H1 (cell line): Measurements from ENCODE around the gene TCN2. TPM values are rescaled to one million over a fixed set of nuclear protein-coding genes. Genes with fewer than 3 reads are reported as not detected.
A peak's percentile ranks its signal among the peaks of the same experiment; 100 is the strongest.

ENCODE experiments used
- BRCA1 ChIP-seq: IDR thresholded peaks from 2 replicates; pipeline ENCODE4 v1.6.1; 2012; ENCODE audit warnings: low read depth, low read length, improper control_type of control experiment
- CBX5 ChIP-seq: fragments of 300-800, 300-1000 bp; sonication (generic); IDR thresholded peaks from 2 replicates; pipeline ENCODE4 v1.7.1; 2016; ENCODE audit warnings: antibody characterized with exemption, low read length, low read depth
- CEBPB ChIP-seq: IDR thresholded peaks from 2 replicates; pipeline ENCODE4 v1.6.1; 2012; ENCODE audit warnings: low read depth, low read length
- GABPA ChIP-seq: IDR thresholded peaks from 2 replicates; pipeline ENCODE4 v1.6.1; 2011; ENCODE audit warnings: mild to moderate bottlenecking, low read length, moderate library complexity, borderline replicate concordance; ENCODE audit not compliant: insufficient read depth
- JUN ChIP-seq: IDR thresholded peaks from 2 replicates; pipeline ENCODE4 v1.6.1; 2011; ENCODE audit warnings: low read depth, mild to moderate bottlenecking, improper control_type of control experiment, low read length
- MAFK ChIP-seq: IDR thresholded peaks from 2 replicates; pipeline ENCODE4 v1.6.1; 2012; ENCODE audit warnings: low read depth, mild to moderate bottlenecking, improper control_type of control experiment, low read length
- NRF1 ChIP-seq: IDR thresholded peaks from 2 replicates; pipeline ENCODE4 v1.6.1; 2011; ENCODE audit warnings: mild to moderate bottlenecking, low read depth, low read length, improper control_type of control experiment
- POLR2AphosphoS5 ChIP-seq: IDR thresholded peaks from 2 replicates; pipeline ENCODE4 v1.6.1; 2011; ENCODE audit warnings: low read depth, low read length
- RBBP5 ChIP-seq: IDR thresholded peaks from 2 replicates; pipeline ENCODE4 v1.7.1; 2012; ENCODE audit warnings: low read depth, mild to moderate bottlenecking, inconsistent platforms, low read length, moderate library complexity, borderline replicate concordance
- RFX5 ChIP-seq: IDR thresholded peaks from 2 replicates; pipeline ENCODE4 v1.6.1; 2011; ENCODE audit warnings: low read depth, low read length, improper control_type of control experiment, borderline replicate concordance
- SAP30 ChIP-seq: fragments of 300-600 bp; sonication (generic); IDR thresholded peaks from 2 replicates; pipeline ENCODE4 v1.7.1; 2012; ENCODE audit warnings: low read length, moderate library complexity, mild to moderate bottlenecking, inconsistent platforms; ENCODE audit not compliant: insufficient read depth, insufficient replicate concordance
- SIRT6 ChIP-seq: IDR thresholded peaks from one replicate; pipeline ENCODE4 v1.7.1; 2012; ENCODE audit warnings: low read length, inconsistent platforms
- SP1 ChIP-seq: IDR thresholded peaks from 2 replicates; pipeline ENCODE4 v1.6.1; 2011; ENCODE audit warnings: low read depth, low read length
- SP2 ChIP-seq: IDR thresholded peaks from 2 replicates; pipeline ENCODE4 v1.6.1; 2012; ENCODE audit warnings: mild to moderate bottlenecking, low read length, inconsistent platforms
- TBP ChIP-seq: IDR thresholded peaks from 2 replicates; pipeline ENCODE4 v1.6.1; 2011; ENCODE audit warnings: low read depth, low read length, improper control_type of control experiment
- TCF12 ChIP-seq: IDR thresholded peaks from 2 replicates; pipeline ENCODE4 v1.6.1; 2011; ENCODE audit warnings: low read depth, mild to moderate bottlenecking, low read length
- ZNF274 ChIP-seq: IDR thresholded peaks from 2 replicates; pipeline ENCODE4 v1.7.0; 2012; ENCODE audit warnings: low read length, borderline replicate concordance; ENCODE audit errors: extremely low read depth
- polyA plus RNA-seq, 7 experiments: library from polyadenylated mRNA; depleted of rRNA in 3 of 7; stranded (reverse) in 5 of 7; unstranded in 2 of 7; fragments of >200 nt in 5 of 7; fragments of 200-250 nt in 2 of 7; gene quantifications; 1 replicate in 5 of 7; 2 replicates in 1 of 7; 4 replicates in 1 of 7; pipeline versions ENCODE4 v1.2.1 to v1.2.3, GENCODE V29; 2011 to 2013; ENCODE audit warnings: missing spikeins in 2 of 7, mixed read lengths in 2 of 7
- total RNA-seq: library from RNA; stranded (reverse); fragmentation: NEBNext Ultra II Directional; extraction: Animal tissue kit (Norgen Biotek cat#: 25700); gene quantifications from 2 replicates; pipeline ENCODE4 v1.2.1, GENCODE V29; 2021
- TF ChIP-seq, protein P1 (sequence below): IDR thresholded peaks from 2 replicates; pipeline ENCODE4 v1.6.1; 2011; ENCODE audit warnings: low read depth, mild to moderate bottlenecking, low read length; ENCODE audit not compliant: insufficient read depth
- TF ChIP-seq, protein P2 (sequence below): IDR thresholded peaks from 2 replicates; pipeline ENCODE4 v1.6.1; 2012; ENCODE audit warnings: low read length, inconsistent platforms
- TF ChIP-seq, protein P3 (sequence below), 3 experiments: IDR thresholded peaks; 1 replicate in 2 of 3; 2 replicates in 1 of 3; pipeline versions ENCODE4 v1.5.1 to v1.6.1; 2011; ENCODE audit warnings: low read length in 3 of 3, mild to moderate bottlenecking in 3 of 3, inconsistent platforms in 2 of 3, low read depth in 1 of 3, moderate library complexity in 1 of 3; ENCODE audit not compliant: insufficient read depth in 1 of 3; ENCODE audit errors: control extremely low read depth in 1 of 3

TCN2 gene
- total and polyA plus RNA-seq, 2 of the 8 experiments (the other 6 are each of a cell fraction or from before 2014, with no cell fraction given): 30.0 to 87.8 TPM

DNA sequence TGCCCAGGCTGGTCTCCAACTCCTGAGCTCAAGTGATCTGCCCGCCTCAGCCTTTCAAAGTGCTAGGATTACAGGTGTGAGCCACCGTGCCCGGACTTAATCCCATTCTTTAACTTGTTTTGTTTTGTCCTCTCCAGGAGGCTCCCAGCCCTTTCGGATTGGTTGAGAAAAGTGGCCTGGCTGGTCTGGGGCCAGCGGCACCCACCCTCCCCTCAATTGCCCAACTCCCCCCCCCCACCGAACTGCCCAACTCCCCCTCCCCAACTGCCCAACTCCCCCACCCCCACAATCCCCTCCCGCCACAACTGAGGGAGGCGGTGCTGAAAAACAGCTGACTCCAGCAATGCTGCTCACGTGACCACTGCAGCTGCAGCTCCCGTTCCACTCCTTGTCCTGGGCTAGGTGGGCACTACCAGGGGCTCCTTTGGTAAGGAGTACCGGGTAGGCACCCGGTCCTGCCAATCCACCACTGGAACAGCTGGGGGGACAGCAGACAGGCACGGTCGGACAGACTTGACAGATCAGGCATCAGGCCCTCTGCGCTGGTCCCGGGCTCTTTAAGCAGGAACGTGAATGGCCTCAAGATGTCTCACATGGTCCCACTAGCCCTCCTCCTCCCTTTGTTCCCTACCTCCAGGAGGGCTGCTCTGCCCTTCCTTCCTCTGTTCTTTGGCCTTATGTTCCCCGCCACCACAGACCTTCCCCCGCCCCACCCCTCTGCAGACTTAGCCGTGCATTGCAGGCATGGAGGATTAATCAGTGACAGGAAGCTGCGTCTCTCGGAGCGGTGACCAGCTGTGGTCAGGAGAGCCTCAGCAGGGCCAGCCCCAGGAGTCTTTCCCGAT, at the start of gene TCN2 (continued):
- TF ChIP-seq BRCA1 (no peak), GABPA (no peak), JUN (no peak), RFX5 (no peak), POLR2AphosphoS5 (no peak; the same call in 1 of the 2 replicates), SIRT6 (no peak), TCF12 (0 out of 2 replicates have a peak, but pooled peaks have one; percentile 2), TBP (no peak), NRF1 (no peak), RBBP5 (no peak), SP1 (peak; percentile 50; the same call in 1 of the 2 replicates), CEBPB (no peak), SP2 (no peak), CBX5 (no peak), MAFK (peak; percentile 80; the same call in 1 of the 2 replicates), SAP30 (peak; percentile 91), ZNF274 (no peak)
- TF ChIP-seq, protein P1, sequence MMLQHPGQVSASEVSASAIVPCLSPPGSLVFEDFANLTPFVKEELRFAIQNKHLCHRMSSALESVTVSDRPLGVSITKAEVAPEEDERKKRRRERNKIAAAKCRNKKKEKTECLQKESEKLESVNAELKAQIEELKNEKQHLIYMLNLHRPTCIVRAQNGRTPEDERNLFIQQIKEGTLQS: peak; percentile 87
- TF ChIP-seq, protein P2, sequence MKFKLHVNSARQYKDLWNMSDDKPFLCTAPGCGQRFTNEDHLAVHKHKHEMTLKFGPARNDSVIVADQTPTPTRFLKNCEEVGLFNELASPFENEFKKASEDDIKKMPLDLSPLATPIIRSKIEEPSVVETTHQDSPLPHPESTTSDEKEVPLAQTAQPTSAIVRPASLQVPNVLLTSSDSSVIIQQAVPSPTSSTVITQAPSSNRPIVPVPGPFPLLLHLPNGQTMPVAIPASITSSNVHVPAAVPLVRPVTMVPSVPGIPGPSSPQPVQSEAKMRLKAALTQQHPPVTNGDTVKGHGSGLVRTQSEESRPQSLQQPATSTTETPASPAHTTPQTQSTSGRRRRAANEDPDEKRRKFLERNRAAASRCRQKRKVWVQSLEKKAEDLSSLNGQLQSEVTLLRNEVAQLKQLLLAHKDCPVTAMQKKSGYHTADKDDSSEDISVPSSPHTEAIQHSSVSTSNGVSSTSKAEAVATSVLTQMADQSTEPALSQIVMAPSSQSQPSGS: no peak
- TF ChIP-seq, protein P3, sequence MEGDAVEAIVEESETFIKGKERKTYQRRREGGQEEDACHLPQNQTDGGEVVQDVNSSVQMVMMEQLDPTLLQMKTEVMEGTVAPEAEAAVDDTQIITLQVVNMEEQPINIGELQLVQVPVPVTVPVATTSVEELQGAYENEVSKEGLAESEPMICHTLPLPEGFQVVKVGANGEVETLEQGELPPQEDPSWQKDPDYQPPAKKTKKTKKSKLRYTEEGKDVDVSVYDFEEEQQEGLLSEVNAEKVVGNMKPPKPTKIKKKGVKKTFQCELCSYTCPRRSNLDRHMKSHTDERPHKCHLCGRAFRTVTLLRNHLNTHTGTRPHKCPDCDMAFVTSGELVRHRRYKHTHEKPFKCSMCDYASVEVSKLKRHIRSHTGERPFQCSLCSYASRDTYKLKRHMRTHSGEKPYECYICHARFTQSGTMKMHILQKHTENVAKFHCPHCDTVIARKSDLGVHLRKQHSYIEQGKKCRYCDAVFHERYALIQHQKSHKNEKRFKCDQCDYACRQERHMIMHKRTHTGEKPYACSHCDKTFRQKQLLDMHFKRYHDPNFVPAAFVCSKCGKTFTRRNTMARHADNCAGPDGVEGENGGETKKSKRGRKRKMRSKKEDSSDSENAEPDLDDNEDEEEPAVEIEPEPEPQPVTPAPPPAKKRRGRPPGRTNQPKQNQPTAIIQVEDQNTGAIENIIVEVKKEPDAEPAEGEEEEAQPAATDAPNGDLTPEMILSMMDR (IDR thresholded peaks at IDR 0.05; ENCODE audit: control extremely low read depth in 1 of 3, insufficient read depth in 1 of 3, low read depth in 1 of 3, low read length in 3 of 3): no peak
